Ascending aorta (tissue), 2 donors: ENCODE data around the gene TSPAN4. TPM values are rescaled to one million over a fixed set of nuclear protein-coding genes. Genes with fewer than 3 reads are reported as not detected.

Experiments used
- DNase-seq, 2 donors: peaks; one replicate each; pipeline ENCODE4 v3.0.0-alpha.2; 2019; ENCODE audit warnings: low spot score in 2 of 2
- H3K27ac ChIP-seq, 2 donors: fragments of 200-600 bp; sonication (generic); one replicate each; pipeline ENCODE4 v1.5.1; 2016 to 2017; ENCODE audit warnings: mild to moderate bottlenecking in 1 of 2
- H3K27me3 ChIP-seq: fragments of 200-600 bp; sonication (generic); one replicate; pipeline ENCODE4 v1.5.1; 2017
- H3K36me3 ChIP-seq, 2 donors: fragments of 200-600 bp; sonication (generic); one replicate each; pipeline ENCODE4 v1.5.1; 2016
- H3K4me1 ChIP-seq, 2 donors: fragments of 200-600 bp; sonication (generic); one replicate each; pipeline ENCODE4 v1.5.1; 2016 to 2017; ENCODE audit warnings: mild to moderate bottlenecking in 1 of 2
- H3K4me3 ChIP-seq, 2 donors: fragments of 200-600 bp; sonication (generic); one replicate each; pipeline ENCODE4 v1.5.1; 2016 to 2017; ENCODE audit warnings: mild to moderate bottlenecking in 1 of 2
- H3K9me3 ChIP-seq, 2 donors: fragments of 200-600 bp; sonication (generic); one replicate each; pipeline ENCODE4 v1.5.1; 2016
- CTCF ChIP-seq, 3 experiments: fragments of 200-600 bp in 2 of 3; fragments of 450-650 bp in 1 of 3; sonication (generic) in 2 of 3; IDR thresholded peaks; one replicate each; pipeline ENCODE4 v1.5.1; 2016 to 2019; ENCODE audit warnings: antibody characterized with exemption in 3 of 3, mild to moderate bottlenecking in 1 of 3, moderate library complexity in 1 of 3
- intact Hi-C: fragments of 100-400 bp; cut with DNase I; formaldehyde crosslinking; loops from one replicate; pipeline ENCODE4 v1.15.1; 2023
- total RNA-seq: library from RNA; depleted of rRNA; stranded (reverse); fragments of >200 nt; gene quantifications from one replicate; pipeline ENCODE4 v1.1.0, GENCODE V29; 2016

The TSPAN4 gene
- total RNA-seq, 1 donor from 2014 or later, result 252 TPM

DNA sequence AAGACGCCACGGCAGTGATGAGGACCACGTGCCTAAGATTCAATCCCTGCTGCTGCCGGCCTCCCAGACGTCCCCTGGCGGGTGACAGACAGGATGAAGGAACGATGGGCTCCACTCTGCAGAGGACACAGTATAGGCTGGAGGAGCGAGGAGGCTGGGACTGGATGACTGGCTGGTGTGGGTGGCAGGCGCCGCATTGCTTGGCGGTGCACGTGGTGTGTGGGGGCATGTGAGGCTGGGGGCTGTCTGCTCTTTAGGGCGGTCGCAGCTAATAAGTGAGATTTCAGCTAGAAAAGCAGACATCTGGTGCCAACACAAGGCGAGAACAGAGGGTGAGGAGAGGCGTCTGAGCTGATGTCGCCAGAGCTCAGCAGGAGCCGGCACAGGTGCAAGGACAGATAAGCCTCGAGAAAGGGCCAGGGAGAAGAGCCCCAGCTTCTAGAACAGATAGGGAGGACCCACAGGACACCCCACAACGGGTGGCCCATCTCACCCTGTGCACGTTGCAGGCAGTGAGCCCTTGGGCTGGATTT, 33.2 kb downstream of the TSPAN4 start:
- no peak for TF ChIP-seq CTCF (IDR thresholded peaks at IDR 0.05)
- Histone ChIP-seq H3K27me3 (no peaks in the 10 kb centered on the region), H3K4me1 (no peaks in the 10 kb centered on the region), H3K9me3 (no peaks in the 10 kb centered on the region), H3K36me3 (peaks cover 4 to 8% of the 10 kb centered on the region in 2 donors), H3K4me3 (no peak overlapping the region), H3K27ac (no peak overlapping the region)
- DNase-seq, result no peak
- intact Hi-C loops, result no loop called here

- no peak overlapping the region for H3K27ac ChIP-seq
- intact Hi-C loops, result no loop called here
- H3K4me3 ChIP-seq, result no peak overlapping the region
- H3K9me3 ChIP-seq, result no peaks in the 10 kb centered on the region
- H3K4me1 ChIP-seq, result no peaks in the 10 kb centered on the region
- H3K27me3 ChIP-seq, result no peaks in the 10 kb centered on the region
- peaks cover 5 to 8% of the 10 kb centered on the region in 2 donors for H3K36me3 ChIP-seq
- no peak for DNase-seq
- TF ChIP-seq CTCF (IDR thresholded peaks at IDR 0.05), result no peak
These were observed 33.9 kb downstream of the TSPAN4 start for GRCh38 chr11:876545-876944.

- peaks cover 8 to 14% of the 10 kb centered on the region in 2 donors for H3K36me3 ChIP-seq
- DNase-seq, result no peak
- H3K4me3 ChIP-seq, result no peak overlapping the region
- no peaks in the 10 kb centered on the region for H3K9me3 ChIP-seq
- TF ChIP-seq CTCF (IDR thresholded peaks at IDR 0.05), result no peak
- H3K27ac ChIP-seq, result no peak overlapping the region
- intact Hi-C loops, result no loop called here
- no peaks in the 10 kb centered on the region for H3K27me3 ChIP-seq
- H3K4me1 ChIP-seq, result no peaks in the 10 kb centered on the region
These were observed 34.9 kb downstream of the TSPAN4 start for GRCh38 chr11:877565-877964.

DNA sequence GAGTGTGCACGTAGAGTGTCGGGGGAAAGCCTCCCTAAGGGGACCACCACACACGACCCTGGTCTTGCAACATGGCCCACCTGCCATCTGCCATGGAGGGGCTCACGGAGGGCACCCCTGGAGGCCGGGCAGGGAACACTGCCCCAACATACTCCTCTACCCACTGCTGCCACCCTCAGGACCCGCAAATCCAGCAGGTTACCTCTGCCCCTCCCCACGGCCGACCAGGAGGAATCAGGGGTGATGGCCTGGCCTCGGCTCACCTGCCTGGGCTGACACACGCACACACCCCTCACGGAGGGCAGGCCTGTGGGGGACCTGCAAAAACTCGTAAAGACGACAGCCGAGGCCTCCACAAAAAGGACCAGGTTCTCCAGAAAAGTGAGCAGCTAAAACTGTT, 37.8 kb downstream of the TSPAN4 start:
- no peaks in the 10 kb centered on the region for H3K27me3 ChIP-seq
- peaks cover 16 to 21% of the 10 kb centered on the region in 2 donors for H3K36me3 ChIP-seq
- no peaks in the 10 kb centered on the region for H3K4me1 ChIP-seq
- no peak for TF ChIP-seq CTCF (IDR thresholded peaks at IDR 0.05)
- no peaks in the 10 kb centered on the region for H3K9me3 ChIP-seq
- no peak overlapping the region for H3K4me3 ChIP-seq
- intact Hi-C loops, result no loop called here
- H3K27ac ChIP-seq, result no peak overlapping the region
- DNase-seq, result no peak

- no peak for TF ChIP-seq CTCF (IDR thresholded peaks at IDR 0.05)
- DNase-seq, result no peak
- Histone ChIP-seq H3K9me3 (no peaks in the 10 kb centered on the region), H3K4me1 (no peaks in the 10 kb centered on the region), H3K27me3 (no peaks in the 10 kb centered on the region), H3K27ac (no peak overlapping the region), H3K4me3 (no peak overlapping the region), H3K36me3 (peaks cover 22 to 31% of the 10 kb centered on the region in 2 donors)
- intact Hi-C loops, result no loop called here
These were observed 39.9 kb downstream of the TSPAN4 start for GRCh38 chr11:882596-882995.

GRCh38 chr11:883527-883926, 40.9 kb downstream of the TSPAN4 start:
- Histone ChIP-seq H3K27me3 (no peaks in the 10 kb centered on the region), H3K27ac (no peak overlapping the region), H3K9me3 (no peaks in the 10 kb centered on the region), H3K4me1 (no peaks in the 10 kb centered on the region), H3K36me3 (peaks cover 22 to 32% of the 10 kb centered on the region in 2 donors), H3K4me3 (no peak overlapping the region)
- no peak for DNase-seq
- TF ChIP-seq CTCF (IDR thresholded peaks at IDR 0.05), result no peak
- intact Hi-C loops, result no loop called here
